ENCODE data around the gene SPOP. TPM values are rescaled to one million over a fixed set of nuclear protein-coding genes. Genes with fewer than 3 reads are reported as not detected.

Gene SPOP
- total RNA-seq (2022; extraction: Qiagen RNA extraction) = 40.5 to 47.9 TPM (median 42.3 TPM) in 5 replicates

GRCh38 chr17:49677933-49678847 is at the start of gene SPOP:
SPOP (minus strand) TSS chr17:49678097; CDS start chr17:49622810, 55,287 bp downstream.

GRCh38 chr17:49707608-49708514 is 30.0 kb upstream of the SPOP start, which contains the start of gene SLC35B1:
SLC35B1 (minus strand) TSS chr17:49707964; CDS start chr17:49707833, 131 bp downstream.

GRCh38 chr17:49575679-49576087 is 102.2 kb downstream of the SPOP start, which contains the start of gene NXPH3:
NXPH3 (plus strand) TSS chr17:49575871; CDS start chr17:49576220, 349 bp downstream.

Other genes starting within 250 kb of the SPOP start
- 0.95 to 1.1 TPM (median 1.1 TPM) in 5 replicates for gene NGFR, start 182.8 kb downstream of the SPOP start, total RNA-seq (2022; extraction: Qiagen RNA extraction)
- 1.1 to 1.5 TPM (median 1.5 TPM) in 5 replicates for gene NXPH3, start 102.2 kb downstream of the SPOP start, total RNA-seq (2022; extraction: Qiagen RNA extraction)
- 87.4 to 95.8 TPM (median 89.0 TPM) in 5 replicates for gene SLC35B1, start 29.9 kb upstream of the SPOP start, total RNA-seq (2022; extraction: Qiagen RNA extraction)
- gene FAM117A, start 86.0 kb upstream of the SPOP start, total RNA-seq (2022; extraction: Qiagen RNA extraction) = 1.3 to 1.9 TPM (median 1.8 TPM) in 5 replicates
- 26.3 to 31.3 TPM (median 27.6 TPM) in 5 replicates for gene KAT7, start 110.6 kb upstream of the SPOP start, total RNA-seq (2022; extraction: Qiagen RNA extraction)
- gene TAC4, start 170.0 kb upstream of the SPOP start, total RNA-seq (2022; extraction: Qiagen RNA extraction) = not detected in 5 replicates

Measured in A549 treated with AZD2906 at 1 μM for 4 hours (cell line).